Measurements from ENCODE around the gene RGS7. TPM values are rescaled to one million over a fixed set of nuclear protein-coding genes. Genes with fewer than 3 reads are reported as not detected.

The RGS7 gene
- polyA plus RNA-seq, 1 donor: 2.1 TPM

DNA sequence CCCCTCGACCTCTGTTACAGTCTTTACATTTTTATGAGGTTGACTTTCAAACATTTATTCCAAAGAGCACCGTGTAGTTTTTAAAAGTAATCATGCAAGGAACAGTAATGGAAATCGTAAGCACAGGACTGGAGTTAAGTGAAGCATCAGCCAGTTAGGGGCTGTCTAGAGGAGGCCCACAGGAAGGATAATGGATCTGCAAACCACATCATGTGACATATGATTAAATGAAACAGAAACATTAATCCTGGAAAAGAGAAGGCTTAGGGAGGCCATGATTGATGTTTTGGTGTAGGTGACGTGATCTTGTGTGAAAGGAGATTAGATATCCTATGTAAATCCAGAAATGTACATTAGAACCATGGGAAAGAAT lies 25.0 kb downstream of the RGS7 start:
- WGBS (ENCODE audit: insufficient coverage, low lambda C conversion rate): 82% methylated on average over 3 of the region's 4 CpGs
- Histone ChIP-seq H3K27ac (ENCODE audit: low read length) (no peak overlapping the region), H3K36me3 (ENCODE audit: control insufficient read depth, insufficient read depth, low read length) (no peaks in the 10 kb centered on the region), H3K4me1 (ENCODE audit: control insufficient read depth, insufficient read depth, low read length) (no peaks in the 10 kb centered on the region), H3K27me3 (ENCODE audit: control insufficient read depth, insufficient read depth, low read length) (peaks cover 4% of the 10 kb centered on the region), H3K9me3 (ENCODE audit: control insufficient read depth, low read depth, low read length) (no peaks in the 10 kb centered on the region), H3K4me3 (ENCODE audit: low read length) (no peak overlapping the region)
- DNase-seq: no peak

DNA sequence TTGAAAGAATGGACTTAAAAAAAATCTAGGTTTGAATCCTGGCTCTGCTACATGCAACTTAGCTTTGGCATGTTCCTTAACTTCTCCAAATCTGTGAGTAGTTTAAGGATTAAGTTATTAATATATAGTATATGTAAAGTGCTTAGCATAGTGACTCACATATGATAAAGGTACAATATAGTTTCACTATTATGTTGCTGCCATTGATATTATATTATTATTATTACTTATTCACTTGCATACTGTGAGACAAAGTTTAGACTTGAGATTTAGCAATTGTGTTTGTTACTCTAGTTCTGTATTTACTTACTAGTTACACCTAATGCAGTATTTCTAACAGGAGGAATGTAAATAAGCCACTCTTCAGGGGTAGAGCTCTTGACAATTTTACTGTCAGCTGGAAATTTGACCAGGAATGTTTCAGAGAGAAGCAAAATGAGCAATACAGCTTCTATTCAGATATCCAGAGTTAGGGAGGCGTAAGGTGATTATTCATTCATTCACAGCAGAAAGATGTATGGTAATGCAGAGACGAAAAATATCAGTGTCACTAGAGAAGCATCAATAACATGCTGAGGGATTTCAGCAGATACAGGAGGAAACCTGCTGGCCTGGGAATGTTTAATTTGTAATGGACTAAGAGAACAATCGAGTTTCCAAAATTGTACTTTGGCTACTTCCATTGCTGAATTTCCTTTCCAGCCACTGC lies 25.5 kb downstream of the RGS7 start:
- no peak for DNase-seq
- Histone ChIP-seq H3K9me3 (ENCODE audit: control insufficient read depth, low read depth, low read length) (no peaks in the 10 kb centered on the region), H3K27me3 (ENCODE audit: control insufficient read depth, insufficient read depth, low read length) (peaks cover 4% of the 10 kb centered on the region), H3K36me3 (ENCODE audit: control insufficient read depth, insufficient read depth, low read length) (no peaks in the 10 kb centered on the region), H3K27ac (ENCODE audit: low read length) (no peak overlapping the region), H3K4me3 (ENCODE audit: low read length) (no peak overlapping the region), H3K4me1 (ENCODE audit: control insufficient read depth, insufficient read depth, low read length) (no peaks in the 10 kb centered on the region)
- no CpG with 5 or more reads among the region's 3 CpGs for WGBS (ENCODE audit: insufficient coverage, low lambda C conversion rate)

GRCh38 chr1:241330619-241331327 lies 26.2 kb downstream of the RGS7 start:
- DNase-seq: no peak
- H3K36me3 ChIP-seq (ENCODE audit: control insufficient read depth, insufficient read depth, low read length): no peaks in the 10 kb centered on the region
- H3K9me3 ChIP-seq (ENCODE audit: control insufficient read depth, low read depth, low read length): no peaks in the 10 kb centered on the region
- no peaks in the 10 kb centered on the region for H3K4me1 ChIP-seq (ENCODE audit: control insufficient read depth, insufficient read depth, low read length)
- H3K27ac ChIP-seq (ENCODE audit: low read length): no peak overlapping the region
- no CpG with 5 or more reads among the region's 1 CpG for WGBS (ENCODE audit: insufficient coverage, low lambda C conversion rate)
- H3K27me3 ChIP-seq (ENCODE audit: control insufficient read depth, insufficient read depth, low read length): peaks cover 4% of the 10 kb centered on the region
- no peak overlapping the region for H3K4me3 ChIP-seq (ENCODE audit: low read length)

- H3K36me3 ChIP-seq (ENCODE audit: control insufficient read depth, insufficient read depth, low read length): no peaks in the 10 kb centered on the region
- H3K27ac ChIP-seq (ENCODE audit: low read length): no peak overlapping the region
- no peak overlapping the region for H3K4me3 ChIP-seq (ENCODE audit: low read length)
- no peaks in the 10 kb centered on the region for H3K4me1 ChIP-seq (ENCODE audit: control insufficient read depth, insufficient read depth, low read length)
- no peaks in the 10 kb centered on the region for H3K9me3 ChIP-seq (ENCODE audit: control insufficient read depth, low read depth, low read length)
- WGBS (ENCODE audit: insufficient coverage, low lambda C conversion rate): no CpG with 5 or more reads among the region's 2 CpGs
- no peaks in the 10 kb centered on the region for H3K27me3 ChIP-seq (ENCODE audit: control insufficient read depth, insufficient read depth, low read length)
- DNase-seq: no peak
Measured at GRCh38 chr1:241325456-241325855, 31.5 kb downstream of the RGS7 start.

- WGBS (ENCODE audit: insufficient coverage, low lambda C conversion rate): 47% methylated on average over 4 of the region's 9 CpGs
- Histone ChIP-seq H3K4me3 (ENCODE audit: low read length) (no peak overlapping the region), H3K27me3 (ENCODE audit: control insufficient read depth, insufficient read depth, low read length) (no peaks in the 10 kb centered on the region), H3K36me3 (ENCODE audit: control insufficient read depth, insufficient read depth, low read length) (no peaks in the 10 kb centered on the region), H3K9me3 (ENCODE audit: control insufficient read depth, low read depth, low read length) (no peaks in the 10 kb centered on the region), H3K27ac (ENCODE audit: low read length) (no peak overlapping the region), H3K4me1 (ENCODE audit: control insufficient read depth, insufficient read depth, low read length) (no peaks in the 10 kb centered on the region)
- DNase-seq: peak; percentile 8 to 18
Measured at GRCh38 chr1:241323514-241324195, 33.4 kb downstream of the RGS7 start.

DNA sequence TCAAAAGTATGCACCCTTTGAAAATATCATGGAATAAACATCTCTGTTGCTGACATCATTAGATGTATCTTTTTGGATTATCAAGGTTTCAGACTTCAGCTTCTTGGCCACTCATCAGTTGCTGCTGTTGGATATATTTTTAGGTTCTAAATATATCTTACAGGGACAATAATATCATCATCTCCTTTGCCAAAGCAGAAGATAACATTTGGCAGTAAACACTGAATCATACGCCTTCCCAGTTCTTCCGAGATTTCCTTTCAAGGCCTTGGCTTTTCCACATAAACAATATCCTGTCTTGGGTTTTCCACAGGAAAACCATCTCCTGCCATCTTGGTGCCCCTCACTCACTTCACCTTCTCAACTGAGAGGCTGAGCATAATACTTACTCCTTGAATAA lies 39.3 kb downstream of the RGS7 start:
- no peak for DNase-seq
- no peaks in the 10 kb centered on the region for H3K27me3 ChIP-seq (ENCODE audit: control insufficient read depth, insufficient read depth, low read length)
- H3K4me1 ChIP-seq (ENCODE audit: control insufficient read depth, insufficient read depth, low read length): no peaks in the 10 kb centered on the region
- no peak overlapping the region for H3K4me3 ChIP-seq (ENCODE audit: low read length)
- no peaks in the 10 kb centered on the region for H3K9me3 ChIP-seq (ENCODE audit: control insufficient read depth, low read depth, low read length)
- no peak overlapping the region for H3K27ac ChIP-seq (ENCODE audit: low read length)
- H3K36me3 ChIP-seq (ENCODE audit: control insufficient read depth, insufficient read depth, low read length): no peaks in the 10 kb centered on the region
- 100% methylated on average over 1 of the region's 2 CpGs for WGBS (ENCODE audit: insufficient coverage, low lambda C conversion rate)

GRCh38 chr1:241316372-241316771 lies 40.6 kb downstream of the RGS7 start:
- no peaks in the 10 kb centered on the region for H3K27me3 ChIP-seq (ENCODE audit: control insufficient read depth, insufficient read depth, low read length)
- no peaks in the 10 kb centered on the region for H3K4me1 ChIP-seq (ENCODE audit: control insufficient read depth, insufficient read depth, low read length)
- no peaks in the 10 kb centered on the region for H3K36me3 ChIP-seq (ENCODE audit: control insufficient read depth, insufficient read depth, low read length)
- no CpG with 5 or more reads among the region's 3 CpGs for WGBS (ENCODE audit: insufficient coverage, low lambda C conversion rate)
- no peak overlapping the region for H3K27ac ChIP-seq (ENCODE audit: low read length)
- H3K4me3 ChIP-seq (ENCODE audit: low read length): no peak overlapping the region
- H3K9me3 ChIP-seq (ENCODE audit: control insufficient read depth, low read depth, low read length): no peaks in the 10 kb centered on the region
- DNase-seq: no peak

DNA sequence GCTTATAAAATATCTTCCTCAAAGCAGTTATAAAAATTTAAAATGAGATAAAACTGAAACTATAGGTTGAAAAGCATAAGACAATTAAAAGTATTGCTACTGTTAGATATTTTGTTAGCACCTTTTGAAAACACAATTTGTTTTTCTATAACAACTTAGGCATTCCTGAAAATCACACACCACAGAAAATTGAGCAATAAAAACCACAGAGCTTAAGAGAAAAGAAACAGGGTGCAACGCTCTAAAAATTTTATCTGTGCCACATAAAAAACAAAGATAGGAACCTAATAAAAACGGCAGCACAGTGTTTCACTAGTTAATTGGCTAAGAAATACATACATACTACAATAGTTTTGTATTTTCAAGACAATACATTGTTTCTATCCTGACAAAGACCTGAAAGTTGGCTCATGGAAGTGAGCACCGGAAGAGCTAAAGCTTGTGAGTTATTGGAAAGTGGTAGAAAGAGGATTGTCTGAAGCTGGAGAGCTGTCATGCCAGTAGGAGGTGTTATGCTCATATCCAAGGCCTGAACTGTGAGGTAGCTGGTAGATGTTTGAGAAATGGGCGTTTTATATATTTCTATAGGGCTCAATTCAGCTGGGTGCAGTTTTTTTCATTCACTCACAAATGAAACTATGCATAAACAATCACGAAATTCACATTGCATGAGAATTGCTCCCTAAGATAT lies 45.8 kb downstream of the RGS7 start:
- Histone ChIP-seq H3K36me3 (ENCODE audit: control insufficient read depth, insufficient read depth, low read length) (no peaks in the 10 kb centered on the region), H3K27me3 (ENCODE audit: control insufficient read depth, insufficient read depth, low read length) (no peaks in the 10 kb centered on the region)

GRCh38 chr1:241310451-241310850 lies 46.6 kb downstream of the RGS7 start:
- no peak overlapping the region for H3K27ac ChIP-seq (ENCODE audit: low read length)
- DNase-seq: no peak
- no peaks in the 10 kb centered on the region for H3K27me3 ChIP-seq (ENCODE audit: control insufficient read depth, insufficient read depth, low read length)
- H3K4me3 ChIP-seq (ENCODE audit: low read length): no peak overlapping the region
- H3K36me3 ChIP-seq (ENCODE audit: control insufficient read depth, insufficient read depth, low read length): no peaks in the 10 kb centered on the region
- WGBS (ENCODE audit: insufficient coverage, low lambda C conversion rate): no CpG with 5 or more reads among the region's 3 CpGs
- no peaks in the 10 kb centered on the region for H3K4me1 ChIP-seq (ENCODE audit: control insufficient read depth, insufficient read depth, low read length)
- peaks cover 9% of the 10 kb centered on the region for H3K9me3 ChIP-seq (ENCODE audit: control insufficient read depth, low read depth, low read length)

More for the DNA sequence above, 45.8 kb downstream of the RGS7 start:
- 71% methylated on average over 3 of the region's 5 CpGs for WGBS (ENCODE audit: insufficient coverage, low lambda C conversion rate)
- DNase-seq: no peak
- no peaks in the 10 kb centered on the region for H3K4me1 ChIP-seq (ENCODE audit: control insufficient read depth, insufficient read depth, low read length)
- H3K4me3 ChIP-seq (ENCODE audit: low read length): no peak overlapping the region
- H3K27ac ChIP-seq (ENCODE audit: low read length): no peak overlapping the region
- peaks cover 2% of the 10 kb centered on the region for H3K9me3 ChIP-seq (ENCODE audit: control insufficient read depth, low read depth, low read length)

DNA sequence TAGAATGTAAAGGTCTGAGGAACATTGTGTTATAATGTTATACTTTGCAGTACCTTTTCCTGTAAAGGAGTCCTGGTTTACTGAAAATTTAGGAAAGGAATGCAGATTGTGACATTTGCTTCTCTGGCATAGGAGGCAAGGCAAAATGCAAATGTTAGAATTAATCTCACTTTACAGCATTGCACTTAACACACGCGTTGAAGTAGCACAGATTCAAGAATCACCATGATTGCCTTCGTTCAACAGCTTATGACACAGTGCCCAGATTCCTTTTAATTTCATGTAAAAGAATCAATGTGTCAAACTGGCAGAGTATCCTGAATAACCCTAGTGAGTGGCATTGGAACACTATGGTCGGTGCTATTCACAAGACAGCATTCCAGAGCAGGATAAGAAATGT lies 47.4 kb downstream of the RGS7 start:
- no peak for DNase-seq

More for the DNA sequence above, 47.4 kb downstream of the RGS7 start:
- H3K27ac ChIP-seq (ENCODE audit: low read length): no peak overlapping the region
- H3K4me3 ChIP-seq (ENCODE audit: low read length): no peak overlapping the region
- H3K36me3 ChIP-seq (ENCODE audit: control insufficient read depth, insufficient read depth, low read length): no peaks in the 10 kb centered on the region
- H3K27me3 ChIP-seq (ENCODE audit: control insufficient read depth, insufficient read depth, low read length): no peaks in the 10 kb centered on the region
- no CpG with 5 or more reads among the region's 4 CpGs for WGBS (ENCODE audit: insufficient coverage, low lambda C conversion rate)
- H3K4me1 ChIP-seq (ENCODE audit: control insufficient read depth, insufficient read depth, low read length): no peaks in the 10 kb centered on the region
- H3K9me3 ChIP-seq (ENCODE audit: control insufficient read depth, low read depth, low read length): peaks cover 10% of the 10 kb centered on the region

Data from large intestine (tissue), 3 donors.